Measurements from ENCODE around the gene HOXB3.

DNA sequence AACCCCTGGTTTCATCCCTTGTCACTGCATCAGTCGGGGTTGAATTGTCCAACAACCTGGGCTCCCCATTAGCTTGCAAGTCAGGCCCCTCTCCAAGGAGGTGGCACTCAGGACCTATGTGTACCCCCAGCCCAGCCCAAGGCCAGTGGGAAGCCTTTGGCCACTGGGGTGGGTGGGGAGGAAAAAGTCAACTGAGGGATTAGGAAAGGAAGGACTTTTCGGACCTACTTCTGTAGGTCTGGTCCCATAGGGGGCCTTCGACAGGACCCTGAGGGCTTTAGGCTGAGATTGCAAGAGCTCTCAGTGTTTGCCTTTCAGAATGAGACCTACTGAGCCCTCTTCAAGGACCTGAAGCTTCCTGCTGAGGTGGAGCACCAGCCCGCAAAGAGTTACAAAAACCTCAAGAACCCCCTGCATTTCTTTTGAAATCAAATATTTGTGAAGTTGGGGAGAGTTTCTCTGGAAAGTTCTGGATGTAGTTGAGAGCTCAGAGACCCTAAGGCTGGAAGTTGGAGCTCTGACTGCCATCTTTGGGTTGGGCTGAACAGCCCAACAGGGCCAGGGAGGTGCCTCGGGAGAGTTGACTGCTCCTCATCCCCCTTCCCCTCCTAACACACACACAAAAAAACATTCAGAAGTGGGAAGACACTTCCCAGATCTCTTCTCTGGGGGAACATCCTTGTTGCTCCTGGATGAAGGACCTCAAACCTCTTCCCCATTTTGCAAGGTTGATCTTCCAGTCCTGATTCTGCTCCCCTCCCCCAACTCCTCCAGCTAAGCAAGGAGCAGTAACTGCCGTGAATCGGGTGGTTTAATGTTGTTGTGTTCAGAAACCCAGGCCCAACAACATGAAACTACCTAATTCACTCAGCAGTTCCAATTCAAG is 41.9 kb upstream of the HOXB3 start:
- no peak for TF ChIP-seq EZH2 (IDR thresholded peaks at IDR 0.05; ENCODE audit: borderline replicate concordance, low read depth, low read length, severe bottlenecking)
- TF ChIP-seq, protein P1, sequence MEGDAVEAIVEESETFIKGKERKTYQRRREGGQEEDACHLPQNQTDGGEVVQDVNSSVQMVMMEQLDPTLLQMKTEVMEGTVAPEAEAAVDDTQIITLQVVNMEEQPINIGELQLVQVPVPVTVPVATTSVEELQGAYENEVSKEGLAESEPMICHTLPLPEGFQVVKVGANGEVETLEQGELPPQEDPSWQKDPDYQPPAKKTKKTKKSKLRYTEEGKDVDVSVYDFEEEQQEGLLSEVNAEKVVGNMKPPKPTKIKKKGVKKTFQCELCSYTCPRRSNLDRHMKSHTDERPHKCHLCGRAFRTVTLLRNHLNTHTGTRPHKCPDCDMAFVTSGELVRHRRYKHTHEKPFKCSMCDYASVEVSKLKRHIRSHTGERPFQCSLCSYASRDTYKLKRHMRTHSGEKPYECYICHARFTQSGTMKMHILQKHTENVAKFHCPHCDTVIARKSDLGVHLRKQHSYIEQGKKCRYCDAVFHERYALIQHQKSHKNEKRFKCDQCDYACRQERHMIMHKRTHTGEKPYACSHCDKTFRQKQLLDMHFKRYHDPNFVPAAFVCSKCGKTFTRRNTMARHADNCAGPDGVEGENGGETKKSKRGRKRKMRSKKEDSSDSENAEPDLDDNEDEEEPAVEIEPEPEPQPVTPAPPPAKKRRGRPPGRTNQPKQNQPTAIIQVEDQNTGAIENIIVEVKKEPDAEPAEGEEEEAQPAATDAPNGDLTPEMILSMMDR (IDR thresholded peaks at IDR 0.05; ENCODE audit: borderline replicate concordance, extremely low read depth, low read length, poor library complexity, severe bottlenecking): no peak

Data from DND-41 (cell line).